NT2/D1 (cell line): ENCODE results near the gene PDE4B.

Experiments used
- DNase-seq: peaks from one replicate; pipeline ENCODE4 v3.0.0-alpha.2; 2011; ENCODE audit warnings: low read depth, low spot score
- H3K27me3 ChIP-seq: 2 replicates; pipeline ENCODE4 v1.6.0; 2011; ENCODE audit warnings: mild to moderate bottlenecking; ENCODE audit not compliant: insufficient read length, insufficient read depth
- H3K36me3 ChIP-seq: 2 replicates; pipeline ENCODE4 v1.6.1; 2011; ENCODE audit warnings: mild to moderate bottlenecking, low read length, mixed read lengths; ENCODE audit not compliant: insufficient read depth, insufficient read length
- H3K4me1 ChIP-seq: 2 replicates; pipeline ENCODE4 v1.5.1; 2011; ENCODE audit not compliant: insufficient read depth, insufficient read length
- H3K4me3 ChIP-seq: 2 replicates; pipeline ENCODE4 v1.5.1; 2011; ENCODE audit warnings: low read depth; ENCODE audit not compliant: insufficient read length
- H3K9ac ChIP-seq: 2 replicates; pipeline ENCODE4 v1.6.0; 2011; ENCODE audit warnings: low read depth; ENCODE audit not compliant: insufficient read length
- H3K9me3 ChIP-seq: 2 replicates; pipeline ENCODE4 v1.5.1; 2011; ENCODE audit warnings: mild to moderate bottlenecking, low read length; ENCODE audit not compliant: insufficient read depth
- SUZ12 ChIP-seq: IDR thresholded peaks from 2 replicates; pipeline ENCODE4 v1.6.1; 2011; ENCODE audit not compliant: insufficient read length, insufficient read depth; ENCODE audit errors: extremely low read depth
- YY1 ChIP-seq: IDR thresholded peaks from 2 replicates; pipeline ENCODE4 v1.6.1; 2011; ENCODE audit not compliant: insufficient read length, insufficient read depth
- ZNF274 ChIP-seq: IDR thresholded peaks from 2 replicates; pipeline ENCODE4 v1.6.1; 2011; ENCODE audit warnings: mild to moderate bottlenecking, low read depth, low read length

Gene PDE4B

DNA sequence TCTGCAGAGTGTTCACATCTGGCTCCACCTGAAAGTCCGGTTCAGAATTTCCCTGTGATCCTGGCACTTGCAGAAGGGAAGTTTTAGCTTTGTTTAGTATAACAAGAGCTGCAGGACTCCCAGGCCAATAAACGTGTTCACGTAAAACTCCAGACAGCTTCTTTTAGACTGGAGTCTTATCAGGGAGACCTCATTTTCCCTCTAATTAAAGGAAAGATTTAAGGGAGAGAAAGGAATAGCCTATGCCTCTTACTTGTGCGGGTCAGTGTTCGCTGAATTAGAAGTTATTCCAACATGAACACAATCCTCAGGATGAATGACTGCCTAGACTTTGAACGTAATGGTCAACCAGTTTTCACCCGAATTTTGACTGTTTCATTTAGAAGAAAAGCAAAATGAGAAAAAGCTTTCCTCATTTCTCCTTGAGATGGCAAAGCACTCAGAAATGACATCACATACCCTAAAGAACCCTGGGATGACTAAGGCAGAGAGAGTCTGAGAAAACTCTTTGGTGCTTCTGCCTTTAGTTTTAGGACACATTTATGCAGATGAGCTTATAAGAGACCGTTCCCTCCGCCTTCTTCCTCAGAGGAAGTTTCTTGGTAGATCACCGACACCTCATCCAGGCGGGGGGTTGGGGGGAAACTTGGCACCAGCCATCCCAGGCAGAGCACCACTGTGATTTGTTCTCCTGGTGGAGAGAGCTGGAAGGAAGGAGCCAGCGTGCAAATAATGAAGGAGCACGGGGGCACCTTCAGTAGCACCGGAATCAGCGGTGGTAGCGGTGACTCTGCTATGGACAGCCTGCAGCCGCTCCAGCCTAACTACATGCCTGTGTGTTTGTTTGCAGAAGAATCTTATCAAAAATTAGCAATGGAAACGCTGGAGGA is 539.2 kb downstream of the PDE4B start:
- Histone ChIP-seq H3K9ac (no peak overlapping the region), H3K4me1 (no peaks in the 10 kb centered on the region), H3K36me3 (no peaks in the 10 kb centered on the region), H3K27me3 (no peaks in the 10 kb centered on the region), H3K4me3 (no peak overlapping the region), H3K9me3 (no peaks in the 10 kb centered on the region)
- TF ChIP-seq YY1, result no peak
- no peak for TF ChIP-seq ZNF274
- TF ChIP-seq SUZ12, result no peak
- DNase-seq, result no peak

DNA sequence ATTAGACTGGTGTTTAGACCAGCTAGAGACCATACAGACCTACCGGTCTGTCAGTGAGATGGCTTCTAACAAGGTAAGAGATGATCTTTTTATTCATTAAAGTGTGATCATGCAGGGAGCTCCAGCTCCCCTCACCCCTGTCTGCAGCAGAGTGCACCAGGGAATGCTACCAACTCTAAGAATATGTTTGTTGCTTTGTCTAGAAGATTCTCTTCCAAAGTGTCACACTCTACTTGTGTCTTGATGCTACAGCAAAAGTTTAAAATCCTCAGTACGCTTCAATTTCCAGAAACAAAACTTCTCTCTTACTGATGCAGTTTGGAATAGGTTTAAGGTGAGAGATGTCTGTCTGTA is 539.8 kb downstream of the PDE4B start:
- Histone ChIP-seq H3K4me3 (no peak overlapping the region), H3K9ac (no peak overlapping the region), H3K36me3 (no peaks in the 10 kb centered on the region), H3K4me1 (no peaks in the 10 kb centered on the region), H3K9me3 (no peaks in the 10 kb centered on the region), H3K27me3 (no peaks in the 10 kb centered on the region)
- DNase-seq, result no peak
- TF ChIP-seq YY1, result no peak
- TF ChIP-seq ZNF274, result no peak
- TF ChIP-seq SUZ12, result no peak

DNA sequence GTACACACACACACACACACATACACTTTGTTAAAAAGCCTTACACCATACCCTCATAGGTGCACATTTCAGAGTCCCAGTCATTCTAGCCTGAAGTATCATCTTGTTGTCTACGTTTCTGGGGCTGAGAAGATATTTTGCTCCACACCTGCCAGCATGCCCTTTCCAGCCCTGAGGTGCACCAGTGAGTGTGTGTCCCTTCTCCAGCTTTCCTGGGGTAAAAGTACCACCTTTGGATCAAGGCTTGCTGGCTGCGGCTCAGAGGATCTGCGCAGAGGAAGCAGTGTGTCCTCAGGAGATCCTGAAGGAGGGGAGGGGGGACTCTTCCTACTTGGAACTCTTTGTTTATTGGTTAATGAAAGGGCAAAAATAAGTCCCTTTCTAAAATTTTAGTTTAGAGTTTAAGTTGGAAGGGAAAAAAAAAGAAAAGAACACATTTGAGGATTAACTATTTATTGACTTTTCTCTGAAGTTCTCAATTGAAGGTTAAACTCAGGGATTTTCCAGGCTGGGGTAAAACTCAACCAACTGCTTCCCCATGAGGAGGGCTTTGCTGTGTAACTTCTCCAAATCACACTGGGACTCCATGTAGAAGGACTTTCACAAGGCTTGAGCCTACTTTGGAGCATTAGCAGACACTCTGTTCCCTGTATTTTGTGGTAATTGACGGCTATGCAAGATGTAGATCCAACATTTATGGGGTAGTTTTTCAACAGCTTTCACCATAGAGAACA is 540.9 kb downstream of the PDE4B start:
- Histone ChIP-seq H3K27me3 (no peaks in the 10 kb centered on the region), H3K9ac (no peak overlapping the region), H3K4me1 (no peaks in the 10 kb centered on the region), H3K36me3 (no peaks in the 10 kb centered on the region), H3K9me3 (no peaks in the 10 kb centered on the region), H3K4me3 (no peak overlapping the region)
- no peak for DNase-seq
- TF ChIP-seq YY1 (no peak), ZNF274 (no peak), SUZ12 (no peak)

DNA sequence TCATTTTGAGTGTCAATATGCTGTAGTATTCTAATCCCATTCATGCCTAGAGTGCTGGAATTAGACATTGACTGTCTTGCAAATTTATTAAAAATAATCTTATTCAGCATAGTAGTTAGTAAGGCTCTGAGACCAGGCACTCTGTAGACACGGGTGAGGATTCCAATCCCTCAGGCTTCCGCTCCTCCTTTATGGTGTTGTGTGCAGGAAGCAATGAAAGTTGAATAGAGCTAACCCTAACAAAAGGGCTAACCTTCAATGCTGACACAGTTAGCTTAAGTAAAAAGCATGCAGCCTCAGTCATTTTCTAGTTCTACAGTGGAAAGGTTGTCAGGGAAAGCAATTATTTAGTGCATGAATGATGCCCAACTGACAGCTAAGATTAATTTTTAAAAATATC is 541.6 kb downstream of the PDE4B start:
- Histone ChIP-seq H3K27me3 (no peaks in the 10 kb centered on the region), H3K36me3 (no peaks in the 10 kb centered on the region), H3K4me3 (no peak overlapping the region), H3K9ac (no peak overlapping the region), H3K9me3 (no peaks in the 10 kb centered on the region), H3K4me1 (no peaks in the 10 kb centered on the region)
- TF ChIP-seq SUZ12 (no peak), YY1 (no peak), ZNF274 (no peak)
- no peak for DNase-seq

DNA sequence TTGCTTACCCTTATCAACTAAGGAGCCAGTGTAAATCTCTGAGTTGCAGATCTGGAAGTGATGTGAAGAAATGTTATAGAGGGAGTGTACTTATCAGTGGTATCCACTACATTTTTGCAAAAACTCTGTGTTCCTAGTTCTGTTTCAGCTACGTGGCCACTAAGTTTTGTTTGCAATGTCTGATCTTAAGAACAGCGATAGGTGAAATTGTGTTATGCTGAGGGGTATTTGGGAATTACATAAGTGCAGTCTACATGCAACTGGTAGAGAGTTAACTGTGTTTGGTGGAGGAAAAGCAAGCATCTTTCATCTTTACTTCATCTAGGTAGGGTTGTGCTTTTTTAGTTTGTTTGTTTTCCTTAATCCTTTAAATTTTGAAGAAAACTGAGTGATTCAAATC is 542.4 kb downstream of the PDE4B start:
- TF ChIP-seq SUZ12, result no peak
- TF ChIP-seq YY1, result no peak
- no peaks in the 10 kb centered on the region for H3K4me1 ChIP-seq
- H3K27me3 ChIP-seq, result no peaks in the 10 kb centered on the region
- no peak for DNase-seq
- no peaks in the 10 kb centered on the region for H3K36me3 ChIP-seq
- H3K9me3 ChIP-seq, result no peaks in the 10 kb centered on the region
- H3K9ac ChIP-seq, result no peak overlapping the region
- no peak overlapping the region for H3K4me3 ChIP-seq

DNA sequence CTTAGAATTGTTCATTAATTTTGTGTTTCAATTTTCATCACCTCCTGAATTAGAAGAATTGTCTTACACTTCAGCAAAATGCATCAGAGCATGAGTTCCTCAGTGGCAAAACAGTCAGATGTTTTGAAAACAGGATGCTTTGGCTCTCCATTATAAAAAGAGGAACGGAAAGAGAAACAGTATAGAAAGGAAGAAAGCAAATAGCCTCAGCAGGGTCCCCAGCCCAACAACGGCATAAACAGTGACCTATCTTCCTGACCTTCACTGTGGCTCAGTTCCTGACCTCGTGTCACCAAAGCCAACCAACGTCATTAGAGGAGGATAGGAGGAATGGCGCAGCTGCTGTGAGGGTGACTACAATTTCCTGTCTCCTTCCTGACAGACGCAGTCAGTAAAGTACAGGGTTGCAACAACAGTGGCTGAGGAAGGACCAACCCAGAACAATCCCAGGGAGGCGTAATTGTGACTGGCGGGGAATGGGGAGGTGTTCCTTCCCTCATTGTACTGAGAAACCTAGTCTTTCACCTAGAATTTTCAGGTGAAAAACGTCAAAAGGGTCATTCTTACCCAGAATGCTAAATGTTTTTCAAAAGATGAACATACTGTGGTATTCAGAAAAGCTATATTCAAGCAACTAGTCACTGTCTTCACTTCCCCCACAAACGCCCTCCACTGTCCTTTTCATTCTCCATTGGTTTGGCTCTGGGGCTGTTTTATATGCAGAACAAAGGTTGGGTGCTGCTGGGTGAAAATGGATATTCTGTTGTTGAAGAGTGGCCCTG is 543.4 kb downstream of the PDE4B start:
- Histone ChIP-seq H3K9ac (no peak overlapping the region), H3K9me3 (no peaks in the 10 kb centered on the region), H3K36me3 (no peaks in the 10 kb centered on the region), H3K4me1 (no peaks in the 10 kb centered on the region), H3K27me3 (no peaks in the 10 kb centered on the region), H3K4me3 (no peak overlapping the region)
- DNase-seq, result no peak
- no peak for TF ChIP-seq ZNF274
- TF ChIP-seq YY1, result no peak

DNA sequence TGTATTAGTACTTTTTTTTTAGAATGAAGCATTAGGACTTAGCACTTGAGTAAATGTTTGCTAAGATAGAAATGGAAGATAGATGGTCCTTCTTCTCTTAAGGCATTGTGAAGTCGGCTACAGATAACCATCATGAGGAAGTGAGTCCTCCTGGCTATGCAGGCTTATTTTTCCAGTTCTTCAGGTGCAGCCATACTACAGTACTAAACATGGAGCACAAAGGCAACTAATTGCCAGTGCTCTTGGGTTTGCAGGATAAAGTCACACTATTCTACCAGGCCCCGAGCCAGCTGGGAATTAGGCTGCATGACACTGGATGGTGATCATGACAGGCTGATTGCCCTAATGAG is 543.9 kb downstream of the PDE4B start:
- H3K4me1 ChIP-seq, result no peaks in the 10 kb centered on the region
- DNase-seq, result no peak
- no peaks in the 10 kb centered on the region for H3K9me3 ChIP-seq
- H3K9ac ChIP-seq, result no peak overlapping the region
- no peak overlapping the region for H3K4me3 ChIP-seq
- TF ChIP-seq ZNF274 (no peak), SUZ12 (no peak), YY1 (no peak)
- H3K36me3 ChIP-seq, result no peaks in the 10 kb centered on the region
- H3K27me3 ChIP-seq, result no peaks in the 10 kb centered on the region
